Fibroblast of the aortic adventitia (primary cell): ENCODE measurements around the gene ENTPD7. TPM values are rescaled to one million over a fixed set of nuclear protein-coding genes. Genes with fewer than 3 reads are reported as not detected.

Experiments used
- DNase-seq: peaks from one replicate; pipeline ENCODE4 v3.0.0-alpha.2; 2010; ENCODE audit warnings: low read depth
- H3K4me3 ChIP-seq: 2 replicates; pipeline ENCODE4 v1.5.1; 2011; ENCODE audit warnings: low read depth, mild to moderate bottlenecking, control low read depth, low read length, moderate library complexity
- total RNA-seq: library from RNA; depleted of rRNA; stranded (reverse); fragments of >200 nt; gene quantifications from 2 replicates; pipeline ENCODE4 v1.2.3, GENCODE V29; 2012; ENCODE audit warnings: low replicate concordance
- TF ChIP-seq, protein P1 (sequence below): IDR thresholded peaks from 2 replicates; pipeline ENCODE4 v1.5.1; 2011; ENCODE audit warnings: mild to moderate bottlenecking, low read length, control low read depth, inconsistent platforms; ENCODE audit not compliant: insufficient read depth

The ENTPD7 gene
- total RNA-seq, 1 donor = 11.4 TPM

DNA sequence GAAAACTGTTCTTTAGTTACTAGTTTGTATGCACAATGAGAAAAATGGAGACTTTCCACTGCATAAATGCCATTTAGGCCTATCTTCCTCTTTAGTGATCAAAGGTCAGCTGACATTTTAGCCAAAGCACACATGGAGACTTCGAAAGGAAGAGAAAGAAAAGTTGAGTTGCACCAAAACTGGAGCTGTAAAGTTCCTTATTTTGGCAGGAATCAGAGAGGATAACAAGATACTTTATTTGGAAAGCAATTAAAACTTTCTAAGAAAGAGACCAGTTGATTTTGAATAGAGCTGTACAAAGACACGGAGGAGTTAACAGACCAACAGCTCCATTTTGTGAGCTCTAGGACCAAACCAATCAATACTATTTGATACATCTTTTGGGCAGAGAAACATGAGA lies 14.2 kb downstream of the ENTPD7 start:
- DNase-seq = no peak
- H3K4me3 ChIP-seq = no peak overlapping the region
- TF ChIP-seq, protein P1, sequence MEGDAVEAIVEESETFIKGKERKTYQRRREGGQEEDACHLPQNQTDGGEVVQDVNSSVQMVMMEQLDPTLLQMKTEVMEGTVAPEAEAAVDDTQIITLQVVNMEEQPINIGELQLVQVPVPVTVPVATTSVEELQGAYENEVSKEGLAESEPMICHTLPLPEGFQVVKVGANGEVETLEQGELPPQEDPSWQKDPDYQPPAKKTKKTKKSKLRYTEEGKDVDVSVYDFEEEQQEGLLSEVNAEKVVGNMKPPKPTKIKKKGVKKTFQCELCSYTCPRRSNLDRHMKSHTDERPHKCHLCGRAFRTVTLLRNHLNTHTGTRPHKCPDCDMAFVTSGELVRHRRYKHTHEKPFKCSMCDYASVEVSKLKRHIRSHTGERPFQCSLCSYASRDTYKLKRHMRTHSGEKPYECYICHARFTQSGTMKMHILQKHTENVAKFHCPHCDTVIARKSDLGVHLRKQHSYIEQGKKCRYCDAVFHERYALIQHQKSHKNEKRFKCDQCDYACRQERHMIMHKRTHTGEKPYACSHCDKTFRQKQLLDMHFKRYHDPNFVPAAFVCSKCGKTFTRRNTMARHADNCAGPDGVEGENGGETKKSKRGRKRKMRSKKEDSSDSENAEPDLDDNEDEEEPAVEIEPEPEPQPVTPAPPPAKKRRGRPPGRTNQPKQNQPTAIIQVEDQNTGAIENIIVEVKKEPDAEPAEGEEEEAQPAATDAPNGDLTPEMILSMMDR = no peak

DNA sequence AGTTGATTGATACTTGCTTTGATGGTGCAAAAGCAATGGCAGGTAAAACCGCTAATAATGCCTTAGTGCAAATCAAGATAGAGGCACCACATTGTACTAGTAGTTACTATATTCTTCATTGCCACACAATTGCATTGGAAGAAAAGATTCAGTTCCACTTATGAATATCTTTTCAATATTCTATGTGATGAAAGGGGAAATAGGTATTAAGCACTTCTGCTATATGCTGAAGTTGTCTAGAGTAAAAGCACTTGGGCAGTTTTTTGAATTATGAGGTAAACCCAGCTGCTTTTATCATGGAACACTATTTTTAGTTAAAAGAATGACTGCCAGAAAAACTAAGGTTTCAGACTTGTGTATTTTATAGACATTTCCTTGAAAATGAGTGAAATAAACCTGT lies 15.5 kb downstream of the ENTPD7 start:
- no peak overlapping the region for H3K4me3 ChIP-seq
- no peak for DNase-seq
- TF ChIP-seq, protein P1 = no peak

DNA sequence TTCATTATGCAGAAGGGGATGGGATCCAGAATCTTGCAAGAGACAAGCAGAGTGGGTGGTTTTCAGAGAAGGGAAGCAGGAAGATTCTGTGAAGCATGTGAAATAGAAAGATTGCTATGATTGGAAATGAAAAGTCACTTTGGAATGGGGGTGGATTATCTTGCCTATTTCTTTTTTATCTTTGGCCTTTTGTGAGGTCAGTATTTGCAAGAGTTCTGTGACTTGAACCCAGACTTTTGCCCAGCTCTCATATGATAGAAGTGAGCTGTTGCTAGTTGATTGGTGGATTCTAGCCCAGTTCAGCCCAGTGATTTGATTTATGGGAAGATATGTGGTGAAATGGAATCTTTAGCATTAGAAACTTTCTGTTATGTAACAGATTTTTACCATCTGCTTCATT lies 17.1 kb downstream of the ENTPD7 start:
- H3K4me3 ChIP-seq = no peak overlapping the region
- TF ChIP-seq, protein P1 = no peak
- peak; percentile 99 for DNase-seq

DNA sequence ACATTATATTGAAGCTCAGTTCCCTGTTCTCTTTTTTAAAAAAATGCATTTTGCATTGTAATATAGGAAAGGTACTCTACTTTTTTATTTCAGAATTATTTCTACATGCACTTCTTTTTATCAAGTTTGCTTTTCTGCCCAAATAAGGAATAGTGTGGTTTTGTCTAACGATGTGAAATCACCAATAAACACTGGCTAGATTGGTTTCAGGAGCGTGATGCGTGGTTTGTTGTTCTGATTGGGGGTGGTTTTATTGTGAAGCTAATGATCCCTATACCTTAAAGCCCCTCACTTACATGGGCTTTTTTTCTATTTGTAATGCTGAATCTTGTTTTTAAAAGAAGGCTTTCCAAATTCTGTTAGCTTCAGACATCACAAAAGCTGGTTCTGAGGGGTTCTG lies 17.6 kb downstream of the ENTPD7 start:
- DNase-seq = no peak
- TF ChIP-seq, protein P1 = no peak
- no peak overlapping the region for H3K4me3 ChIP-seq

DNA sequence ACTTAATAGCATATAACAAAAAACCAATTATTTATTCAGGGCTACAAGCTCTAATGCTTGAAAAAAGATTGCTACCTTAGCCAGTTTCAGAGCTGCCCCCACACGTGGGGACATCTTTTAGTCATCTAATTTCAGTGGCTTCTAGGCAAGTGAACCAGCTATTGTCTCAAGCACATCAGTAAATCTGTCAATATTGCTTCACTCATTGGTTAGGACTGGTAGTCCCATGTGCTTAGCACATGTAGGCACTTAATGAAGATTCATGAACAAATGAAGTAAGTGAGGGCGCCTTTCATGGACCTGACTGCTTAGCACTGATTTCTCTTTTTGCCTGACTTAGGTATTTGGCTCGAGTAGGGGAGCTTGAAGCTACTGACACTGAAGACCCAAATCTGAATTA lies 19.6 kb downstream of the ENTPD7 start:
- TF ChIP-seq, protein P1 = no peak
- no peak overlapping the region for H3K4me3 ChIP-seq
- no peak for DNase-seq

DNA sequence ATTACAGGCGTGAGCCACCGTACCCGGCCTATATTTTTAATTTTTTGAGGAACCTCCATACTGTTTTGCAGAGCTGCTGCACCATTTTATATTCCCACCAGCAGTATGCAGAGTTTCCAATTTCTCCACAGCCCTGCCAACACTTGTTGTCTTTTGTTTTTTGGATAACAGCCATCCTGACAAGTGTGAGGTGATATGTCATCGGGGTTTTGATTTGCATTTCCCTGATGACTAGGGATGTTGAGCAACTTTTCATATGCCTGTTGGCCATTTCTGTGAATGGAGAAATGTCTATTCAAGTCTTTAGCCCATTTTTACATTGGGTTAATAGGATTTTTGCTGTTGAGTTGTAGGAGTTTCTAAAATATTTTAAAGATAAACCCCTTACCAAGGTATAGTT lies 22.2 kb downstream of the ENTPD7 start:
- DNase-seq = peak; percentile 86
- no peak overlapping the region for H3K4me3 ChIP-seq
- TF ChIP-seq, protein P1 = no peak

DNA sequence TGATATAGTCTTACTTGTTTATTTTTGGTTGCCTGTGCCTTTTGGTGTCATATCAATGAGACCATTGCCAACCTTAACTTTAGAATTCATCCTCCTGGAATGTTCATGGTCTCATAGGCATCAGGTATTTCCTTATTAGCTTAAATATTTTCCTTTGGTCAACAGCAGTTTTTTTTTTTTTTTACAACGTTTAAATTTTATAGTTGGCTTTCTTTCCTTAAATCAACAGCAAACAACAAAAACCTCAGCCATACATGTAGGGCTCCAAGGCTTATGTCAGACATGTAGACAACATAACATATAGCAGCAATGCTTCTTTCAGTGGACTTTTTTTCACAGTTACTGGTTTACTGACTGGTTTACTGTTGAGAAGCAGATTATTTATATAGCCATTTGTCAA lies 22.7 kb downstream of the ENTPD7 start:
- TF ChIP-seq, protein P1 = no peak
- H3K4me3 ChIP-seq = no peak overlapping the region
- no peak for DNase-seq
